GM13977 (cell line): Measurements from ENCODE around the gene PIP5K1C.
A peak's percentile ranks its signal among the peaks of the same experiment; 100 is the strongest.

Source experiments
- DNase-seq: peaks from one replicate; pipeline ENCODE4 v3.0.0; 2012; ENCODE audit warnings: low spot score
- CTCF ChIP-seq: IDR thresholded peaks from 2 replicates; pipeline ENCODE4 v1.5.1; 2012; ENCODE audit warnings: mild to moderate bottlenecking, control low read depth; ENCODE audit not compliant: insufficient read depth; ENCODE audit errors: extremely low read depth, missing control alignments
- in situ Hi-C: fragments of 300-500 bp; cut with MboI; formaldehyde crosslinking; loops from one replicate; pipeline ENCODE4 v1.12.0; 2022; ENCODE audit warnings: low sequenced_read_pairs, low pct_unique_long_range_greater_than_20kb, mixed read lengths, inconsistent platforms; ENCODE audit not compliant: unreplicated experiment

Gene PIP5K1C

GRCh38 chr19:3670796-3671679 is 29.2 kb downstream of the PIP5K1C start:
- peak; percentile 91 for DNase-seq
- TF ChIP-seq CTCF = no peak
- in situ Hi-C loops = no loop called here

- in situ Hi-C loops = no loop called here
- DNase-seq = no peak
- TF ChIP-seq CTCF = no peak
Measured at GRCh38 chr19:3669947-3670795, 30.1 kb downstream of the PIP5K1C start.

GRCh38 chr19:3669082-3669946 is 31.0 kb downstream of the PIP5K1C start:
- no peak for DNase-seq
- TF ChIP-seq CTCF = no peak
- in situ Hi-C loops = no loop called here

GRCh38 chr19:3668331-3669081 is 31.8 kb downstream of the PIP5K1C start:
- in situ Hi-C loops = no loop called here
- no peak for TF ChIP-seq CTCF
- no peak for DNase-seq

GRCh38 chr19:3667766-3668165 is 32.5 kb downstream of the PIP5K1C start:
- in situ Hi-C loops = no loop called here
- no peak for TF ChIP-seq CTCF
- DNase-seq = no peak
